A549 (cell line): Measurements from ENCODE around the gene OBSCN. TPM values are rescaled to one million over a fixed set of nuclear protein-coding genes. Genes with fewer than 3 reads are reported as not detected.

Source experiments
- ATAC-seq, 2 experiments: fragments of 200-7000 bp in 1 of 2; fragments of >200 bp in 1 of 2; cut with Nextera tagmentation in 1 of 2; cut with Tn5 transposase in 1 of 2; 3 replicates each; pipeline versions ENCODE4 v1.8.0 to v1.9.1; 2018 to 2020; ENCODE audit warnings: mild to moderate bottlenecking in 1 of 2, moderate library complexity in 1 of 2
- CTCF ChIA-PET: fragments of 300-600 bp; sonication (Branson Sonifier 250); formaldehyde crosslinking; extraction: SDS; loops from one replicate; lab custom pipeline; 2021; ENCODE audit warnings: antibody characterized with exemption, inconsistent platforms; lab: Yijun Ruan, JAX
- POLR2A ChIA-PET: fragments of 350-600 bp; formaldehyde crosslinking; extraction: SDS; loops from one replicate; lab custom pipeline; 2021; ENCODE audit warnings: antibody characterized with exemption, inconsistent platforms; lab: Yijun Ruan, JAX
- DNase-seq, 2 experiments: peaks; one replicate each; pipeline versions ENCODE4 v3.0.0 to v3.0.0-alpha.2; 2011 to 2016; ENCODE audit warnings: low read depth in 1 of 2, low spot score in 1 of 2
- FAIRE-seq: peaks from 2 replicates; lab custom pipeline; 2011; peaks lifted over from hg19 to GRCh38; lab: Jason Lieb, UNC
- H3K27ac ChIP-seq, 2 experiments: fragments of >200 bp; sonication (Bioruptor Twin); formaldehyde crosslinking; 3 replicates each; pipeline ENCODE4 v1.5.1; 2016 to 2017
- H3K4me1 ChIP-seq: fragments of >200 bp; sonication (Bioruptor Twin); formaldehyde crosslinking; 3 replicates; pipeline ENCODE4 v1.6.1; 2016
- H3K4me2 ChIP-seq: fragments of >200 bp; sonication (Bioruptor Twin); formaldehyde crosslinking; 3 replicates; pipeline ENCODE4 v1.6.1; 2016
- H3K4me3 ChIP-seq: fragments of >200 bp; sonication (Bioruptor Twin); formaldehyde crosslinking; 3 replicates; pipeline ENCODE4 v1.5.1; 2016
- H3K9me3 ChIP-seq: fragments of >200 bp; sonication (Bioruptor Twin); formaldehyde crosslinking; 3 replicates; pipeline ENCODE4 v1.6.1; 2016
- BHLHE40 ChIP-seq: IDR thresholded peaks from 2 replicates; pipeline ENCODE4 v1.6.1; 2012; ENCODE audit warnings: low read depth, low read length, inconsistent platforms
- CBX8 ChIP-seq: fragments of 200-600 bp; sonication (generic); IDR thresholded peaks from 2 replicates; pipeline ENCODE4 v1.6.1; 2016
- EHMT2 ChIP-seq: fragments of 200-600 bp; sonication (generic); IDR thresholded peaks from 2 replicates; pipeline ENCODE4 v1.6.1; 2016; ENCODE audit warnings: antibody characterized with exemption, low read depth, mild to moderate bottlenecking, moderate library complexity
- EP300 ChIP-seq, 2 experiments: fragments of >200 bp; sonication (Bioruptor Twin); formaldehyde crosslinking; IDR thresholded peaks; 2 replicates in 1 of 2; 3 replicates in 1 of 2; pipeline ENCODE4 v1.6.1; 2016 to 2017
- ESRRA ChIP-seq: fragments of 150-350 bp; IDR thresholded peaks from 2 replicates; pipeline ENCODE4 v1.6.1; 2014; ENCODE audit warnings: mild to moderate bottlenecking, low read length, borderline replicate concordance
- HEYL ChIP-seq: fragments of 250-450 bp; sonication (Bioruptor Pico); IDR thresholded peaks from 2 replicates; pipeline ENCODE4 v1.8.0; 2021; ENCODE audit warnings: mild to moderate bottlenecking, moderate library complexity
- HOXB13 ChIP-seq: fragments of 250-450 bp; sonication (Bioruptor Pico); IDR thresholded peaks from 2 replicates; pipeline ENCODE4 v1.5.0; 2020; ENCODE audit warnings: low read depth, mild to moderate bottlenecking, moderate library complexity
- HOXB5 ChIP-seq: fragments of 250-450 bp; sonication (Bioruptor Pico); IDR thresholded peaks from 2 replicates; pipeline ENCODE4 v1.5.0; 2020; ENCODE audit warnings: mild to moderate bottlenecking, moderate library complexity
- KDM1A ChIP-seq: fragments of 200-600 bp; sonication (generic); IDR thresholded peaks from 2 replicates; pipeline ENCODE4 v1.6.1; 2016; ENCODE audit warnings: low read depth, mild to moderate bottlenecking
- MAFK ChIP-seq: fragments of 450-650 bp; IDR thresholded peaks from 2 replicates; pipeline ENCODE4 v1.6.1; 2014; ENCODE audit not compliant: partially characterized antibody
- MAZ ChIP-seq: fragments of 150-350 bp; IDR thresholded peaks from 2 replicates; pipeline ENCODE4 v1.6.1; 2014; ENCODE audit warnings: antibody characterized with exemption, low read depth, low read length, borderline replicate concordance
- MYC ChIP-seq: IDR thresholded peaks from 2 replicates; pipeline ENCODE4 v1.6.1; 2012; ENCODE audit warnings: mild to moderate bottlenecking, inconsistent platforms, low read length, improper control_type of control experiment, borderline replicate concordance
- NPAS2 ChIP-seq: fragments of 250-450 bp; sonication (Bioruptor Pico); IDR thresholded peaks from 2 replicates; pipeline ENCODE4 v1.8.0; 2022; ENCODE audit warnings: mild to moderate bottlenecking, moderate library complexity, borderline replicate concordance
- NR3C1 ChIP-seq: fragments of >200 bp; sonication (Bioruptor Twin); formaldehyde crosslinking; IDR thresholded peaks from 3 replicates; pipeline ENCODE4 v1.6.1; 2017
- POLR2AphosphoS2 ChIP-seq: conservative IDR thresholded peaks from 2 replicates; pipeline ENCODE4 v1.6.1; 2012; ENCODE audit warnings: low read length, improper control_type of control experiment, inconsistent platforms
- RAD21 ChIP-seq, 2 experiments: fragments of >200 bp in 1 of 2; sonication (Bioruptor Twin) in 1 of 2; formaldehyde crosslinking in 1 of 2; IDR thresholded peaks in 1 of 2; conservative IDR thresholded peaks in 1 of 2; 2 replicates in 1 of 2; 3 replicates in 1 of 2; pipeline ENCODE4 v1.6.1; 2012 to 2018; ENCODE audit warnings: inconsistent platforms in 1 of 2
- RARB ChIP-seq: fragments of 250-450 bp; sonication (Bioruptor Pico); IDR thresholded peaks from 2 replicates; pipeline ENCODE4 v1.8.0; 2021; ENCODE audit warnings: mild to moderate bottlenecking, moderate library complexity
- RFX5 ChIP-seq: fragments of 450-650 bp; IDR thresholded peaks from 2 replicates; pipeline ENCODE4 v1.7.1; 2014; ENCODE audit warnings: antibody characterized with exemption, mild to moderate bottlenecking, moderate library complexity
- TP53 ChIP-seq: fragments of 250-450 bp; sonication (Bioruptor Pico); IDR thresholded peaks from 2 replicates; pipeline ENCODE4 v1.5.0; 2021; ENCODE audit warnings: mild to moderate bottlenecking, moderate library complexity
- ZFP36 ChIP-seq: fragments of 450-650 bp; IDR thresholded peaks from 2 replicates; pipeline ENCODE4 v1.6.1; 2014; ENCODE audit warnings: borderline replicate concordance; ENCODE audit not compliant: partially characterized antibody
- ZNF302 ChIP-seq: fragments of 250-450 bp; sonication (Bioruptor Pico); IDR thresholded peaks from 2 replicates; pipeline ENCODE4 v1.9.0; 2021; ENCODE audit warnings: inconsistent platforms, mild to moderate bottlenecking, moderate library complexity
- ZSCAN20 ChIP-seq: fragments of 250-450 bp; sonication (Bioruptor Pico); IDR thresholded peaks from 2 replicates; pipeline ENCODE4 v1.8.0; 2022; ENCODE audit warnings: mild to moderate bottlenecking, moderate library complexity
- WGBS: methylation state at CpG from one replicate; pipeline ENCODE4 v1.1.6; 2017; ENCODE audit errors: missing lambda C conversion rate; 5-methylcytosine and 5-hydroxymethylcytosine counted together
- polyA plus RNA-seq, 4 experiments: library from polyadenylated mRNA; depleted of rRNA in 3 of 4; stranded (reverse); fragments of >200 nt; fragmentation: RNase III in 1 of 4; extraction: RNeasy Plus Mini Kit Qiagen cat#74134 plus additional on column Dnase treatment in 1 of 4; gene quantifications; 2 replicates in 3 of 4; 3 replicates in 1 of 4; pipeline ENCODE4 v1.2.3, GENCODE V29; 2011 to 2017
- TF ChIP-seq, protein P1 (sequence below): fragments of 250-450 bp; sonication (Bioruptor Pico); IDR thresholded peaks from 2 replicates; pipeline ENCODE4 v1.5.0; 2021; ENCODE audit warnings: mild to moderate bottlenecking, moderate library complexity, borderline replicate concordance
- TF ChIP-seq, protein P2 (sequence below): IDR thresholded peaks from 2 replicates; pipeline ENCODE4 v1.6.1; 2012
- TF ChIP-seq, protein P3 (sequence below): fragments of 450-650 bp; IDR thresholded peaks from 2 replicates; pipeline ENCODE4 v1.6.1; 2014; ENCODE audit warnings: antibody characterized with exemption
- TF ChIP-seq, protein P4 (sequence below): fragments of 250-450 bp; sonication (Bioruptor Pico); IDR thresholded peaks from 2 replicates; pipeline ENCODE4 v1.5.0; 2020; ENCODE audit warnings: low read depth, mild to moderate bottlenecking, moderate library complexity

OBSCN gene
- polyA plus RNA-seq, 2 of the 4 experiments (the other 2 are of a cell fraction) = 3.1 to 6.8 TPM

DNA sequence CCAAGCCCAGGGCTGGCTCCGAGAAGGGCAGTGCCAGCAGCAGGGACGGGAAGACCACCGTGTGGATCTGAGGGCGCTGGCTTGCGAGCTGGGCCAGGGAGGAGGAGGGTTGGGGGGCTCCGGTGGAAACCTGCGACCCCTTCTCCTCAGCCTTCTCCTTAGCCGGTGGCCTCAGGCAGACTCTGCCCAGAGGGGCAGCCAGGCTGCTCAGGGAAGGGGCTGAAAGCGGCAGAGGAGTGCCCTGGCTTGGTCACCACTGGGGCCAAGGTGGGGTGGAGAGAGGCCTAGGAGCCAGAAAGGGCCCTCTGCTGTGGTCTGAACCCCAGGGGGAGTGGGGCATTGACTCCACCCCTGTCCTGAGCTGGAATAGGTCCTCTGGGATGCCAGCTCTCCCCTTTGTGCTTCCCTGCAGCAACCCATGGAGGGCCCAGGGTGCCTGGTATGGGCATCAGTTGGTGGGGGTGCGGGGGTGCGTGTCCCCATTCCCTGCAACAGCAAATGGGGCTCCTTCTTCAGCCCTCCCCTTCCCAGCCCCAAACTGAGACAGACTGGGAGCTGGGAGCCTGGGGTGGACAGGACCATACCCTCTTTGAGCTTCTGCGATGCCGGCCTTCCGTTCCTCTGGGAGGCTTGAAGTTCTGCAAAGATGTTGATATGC, 48.7 kb upstream of the OBSCN start:
- POLR2A ChIA-PET = interaction anchor here (1.5 kb wide), 1 partner anchor 9 kb away, joined by 4 read pairs; the partner anchor contains the start of gene GJC2
- DNase-seq (no peak), ATAC-seq (no peak), FAIRE-seq (no peak)
- Histone ChIP-seq H3K4me1 (no peaks in the 10 kb centered on the region), H3K4me2 (no peak overlapping the region), H3K4me3 (no peak overlapping the region), H3K27ac (no peak overlapping the region), H3K9me3 (no peaks in the 10 kb centered on the region)
- CTCF ChIA-PET = interaction anchor here (1.0 kb wide), 1 partner anchor 49 kb away, joined by 4 read pairs; no protein-coding TSS in a partner anchor
- 71% methylated on average over 10 of the region's 14 CpGs for WGBS
- TF ChIP-seq, protein P1, sequence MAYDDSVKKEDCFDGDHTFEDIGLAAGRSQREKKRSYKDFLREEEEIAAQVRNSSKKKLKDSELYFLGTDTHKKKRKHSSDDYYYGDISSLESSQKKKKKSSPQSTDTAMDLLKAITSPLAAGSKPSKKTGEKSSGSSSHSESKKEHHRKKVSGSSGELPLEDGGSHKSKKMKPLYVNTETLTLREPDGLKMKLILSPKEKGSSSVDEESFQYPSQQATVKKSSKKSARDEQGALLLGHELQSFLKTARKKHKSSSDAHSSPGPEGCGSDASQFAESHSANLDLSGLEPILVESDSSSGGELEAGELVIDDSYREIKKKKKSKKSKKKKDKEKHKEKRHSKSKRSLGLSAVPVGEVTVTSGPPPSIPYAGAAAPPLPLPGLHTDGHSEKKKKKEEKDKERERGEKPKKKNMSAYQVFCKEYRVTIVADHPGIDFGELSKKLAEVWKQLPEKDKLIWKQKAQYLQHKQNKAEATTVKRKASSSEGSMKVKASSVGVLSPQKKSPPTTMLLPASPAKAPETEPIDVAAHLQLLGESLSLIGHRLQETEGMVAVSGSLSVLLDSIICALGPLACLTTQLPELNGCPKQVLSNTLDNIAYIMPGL = no peak
- no peak for TF ChIP-seq CBX8
- TF ChIP-seq, protein P2, sequence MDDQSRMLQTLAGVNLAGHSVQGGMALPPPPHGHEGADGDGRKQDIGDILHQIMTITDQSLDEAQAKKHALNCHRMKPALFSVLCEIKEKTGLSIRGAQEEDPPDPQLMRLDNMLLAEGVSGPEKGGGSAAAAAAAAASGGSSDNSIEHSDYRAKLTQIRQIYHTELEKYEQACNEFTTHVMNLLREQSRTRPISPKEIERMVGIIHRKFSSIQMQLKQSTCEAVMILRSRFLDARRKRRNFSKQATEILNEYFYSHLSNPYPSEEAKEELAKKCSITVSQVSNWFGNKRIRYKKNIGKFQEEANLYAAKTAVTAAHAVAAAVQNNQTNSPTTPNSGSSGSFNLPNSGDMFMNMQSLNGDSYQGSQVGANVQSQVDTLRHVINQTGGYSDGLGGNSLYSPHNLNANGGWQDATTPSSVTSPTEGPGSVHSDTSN = no peak
- TF ChIP-seq, protein P3, sequence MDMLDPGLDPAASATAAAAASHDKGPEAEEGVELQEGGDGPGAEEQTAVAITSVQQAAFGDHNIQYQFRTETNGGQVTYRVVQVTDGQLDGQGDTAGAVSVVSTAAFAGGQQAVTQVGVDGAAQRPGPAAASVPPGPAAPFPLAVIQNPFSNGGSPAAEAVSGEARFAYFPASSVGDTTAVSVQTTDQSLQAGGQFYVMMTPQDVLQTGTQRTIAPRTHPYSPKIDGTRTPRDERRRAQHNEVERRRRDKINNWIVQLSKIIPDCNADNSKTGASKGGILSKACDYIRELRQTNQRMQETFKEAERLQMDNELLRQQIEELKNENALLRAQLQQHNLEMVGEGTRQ = no peak
- TF ChIP-seq HOXB5 (CRISPR knock-in tag) = no peak
- no peak for TF ChIP-seq RFX5
- TF ChIP-seq ZSCAN20 = no peak
- TF ChIP-seq ZNF302 (CRISPR knock-in tag) = no peak
- TF ChIP-seq RAD21 (conservative IDR thresholded peaks at IDR 0.05 in 1 of 2, IDR thresholded peaks at IDR 0.05 in 1 of 2) = no peak
- no peak for TF ChIP-seq KDM1A
- TF ChIP-seq MAFK = no peak
- TF ChIP-seq POLR2AphosphoS2 = no peak

DNA sequence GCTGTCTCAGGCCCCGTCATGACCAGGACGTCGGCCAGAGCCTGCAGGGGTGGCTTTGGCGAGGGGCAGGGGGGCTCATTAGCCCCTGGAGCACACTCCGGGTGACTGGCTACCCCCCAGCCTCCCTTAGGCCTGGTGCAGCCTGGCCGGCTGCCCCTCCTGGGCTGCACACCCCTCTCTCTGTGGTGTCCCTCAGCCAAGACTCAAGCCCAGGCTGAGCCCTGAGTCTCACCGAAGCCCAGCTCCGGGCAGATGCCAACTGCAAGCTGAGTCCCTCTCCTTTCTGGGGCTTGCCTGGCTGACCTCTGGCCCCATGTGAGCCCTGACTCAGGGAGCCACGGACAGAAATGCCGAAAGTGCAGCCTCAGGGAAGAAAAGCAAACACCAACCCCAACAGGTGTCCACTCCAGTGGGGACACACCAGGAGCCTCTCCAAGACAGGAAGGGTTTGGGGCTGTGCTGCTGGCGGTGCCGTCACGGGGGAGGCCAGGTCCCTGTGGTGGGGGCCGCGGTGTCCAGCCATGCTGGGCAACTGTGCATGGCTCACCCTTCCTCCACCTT, 47.6 kb upstream of the OBSCN start:
- no peak for DNase-seq

More for the DNA sequence above, 47.6 kb upstream of the OBSCN start:
- POLR2A ChIA-PET = interaction anchor here (1.5 kb wide), 1 partner anchor 10 kb away, joined by 4 read pairs; the partner anchor contains the start of gene GJC2
- Histone ChIP-seq H3K4me3 (no peak overlapping the region), H3K27ac (no peak overlapping the region), H3K4me1 (peaks cover 6% of the 10 kb centered on the region; the same call in 2 of the 3 replicates), H3K9me3 (no peaks in the 10 kb centered on the region), H3K4me2 (no peak overlapping the region)
- TF ChIP-seq ZFP36 = no peak
- TF ChIP-seq TP53 (CRISPR knock-in tag) = no peak
- TF ChIP-seq HEYL (CRISPR knock-in tag) = no peak
- TF ChIP-seq, protein P4, sequence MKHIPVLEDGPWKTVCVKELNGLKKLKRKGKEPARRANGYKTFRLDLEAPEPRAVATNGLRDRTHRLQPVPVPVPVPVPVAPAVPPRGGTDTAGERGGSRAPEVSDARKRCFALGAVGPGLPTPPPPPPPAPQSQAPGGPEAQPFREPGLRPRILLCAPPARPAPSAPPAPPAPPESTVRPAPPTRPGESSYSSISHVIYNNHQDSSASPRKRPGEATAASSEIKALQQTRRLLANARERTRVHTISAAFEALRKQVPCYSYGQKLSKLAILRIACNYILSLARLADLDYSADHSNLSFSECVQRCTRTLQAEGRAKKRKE (CRISPR knock-in tag) = no peak
- no peak for TF ChIP-seq NPAS2 (CRISPR knock-in tag)
- TF ChIP-seq CBX8 = no peak
- no peak for TF ChIP-seq MAZ
- TF ChIP-seq RAD21 (conservative IDR thresholded peaks at IDR 0.05 in 1 of 2, IDR thresholded peaks at IDR 0.05 in 1 of 2) = no peak
- no peak for TF ChIP-seq EHMT2
- no peak for TF ChIP-seq KDM1A
- no peak for TF ChIP-seq ESRRA
- TF ChIP-seq MAFK = no peak
- no peak for TF ChIP-seq MYC
- TF ChIP-seq BHLHE40 = no peak
- no peak for TF ChIP-seq EP300 (IDR thresholded peaks at IDR 0.05)
- no peak for TF ChIP-seq NR3C1
- no peak for TF ChIP-seq RARB (CRISPR knock-in tag)
- TF ChIP-seq HOXB13 (CRISPR knock-in tag) = no peak
- 58% methylated on average over 10 of the region's 15 CpGs for WGBS
- no peak for FAIRE-seq
- ATAC-seq = no peak
- CTCF ChIA-PET = interaction anchor here (1.0 kb wide), 1 partner anchor 51 kb away, joined by 4 read pairs; no protein-coding TSS in a partner anchor
